HepG2 (cell line): ENCODE results near the gene HAGH. TPM values are rescaled to one million over a fixed set of nuclear protein-coding genes. Genes with fewer than 3 reads are reported as not detected.

Source experiments
- ATF6 ChIP-seq: sonication (generic); formaldehyde crosslinking; conservative IDR thresholded peaks from 2 replicates; pipeline ENCODE4 v1.4.0; 2020; ENCODE audit warnings: missing genetic modification reagents
- CREBL2 ChIP-seq: sonication (generic); formaldehyde crosslinking; IDR thresholded peaks from 2 replicates; pipeline ENCODE4 v1.8.1; 2023; ENCODE audit warnings: missing genetic modification reagents, mild to moderate bottlenecking, borderline replicate concordance
- EZH2 ChIP-seq: conservative IDR thresholded peaks from 2 replicates; pipeline ENCODE4 v1.6.1; 2012; ENCODE audit warnings: mild to moderate bottlenecking, low read depth, low read length, moderate library complexity
- FOSL2 ChIP-seq: sonication (generic); formaldehyde crosslinking; IDR thresholded peaks from 2 replicates; pipeline ENCODE4 v1.4.0; 2020; ENCODE audit warnings: missing genetic modification reagents
- ISX ChIP-seq: sonication (generic); formaldehyde crosslinking; conservative IDR thresholded peaks from 2 replicates; pipeline ENCODE4 v1.5.0; 2020; ENCODE audit warnings: missing genetic modification reagents
- MEIS1 ChIP-seq: sonication (generic); formaldehyde crosslinking; IDR thresholded peaks from 2 replicates; pipeline ENCODE4 v1.9.0; 2021; ENCODE audit warnings: mild to moderate bottlenecking, missing genetic modification reagents, moderate library complexity, borderline replicate concordance
- PRDM4 ChIP-seq: sonication (generic); formaldehyde crosslinking; IDR thresholded peaks from 2 replicates; pipeline ENCODE4 v1.9.0; 2021; ENCODE audit warnings: missing genetic modification reagents, borderline replicate concordance
- REXO4 ChIP-seq: sonication (generic); formaldehyde crosslinking; IDR thresholded peaks from 2 replicates; pipeline ENCODE4 v1.8.0; 2022; ENCODE audit warnings: missing genetic modification reagents, mild to moderate bottlenecking, borderline replicate concordance
- ZBTB21 ChIP-seq: sonication (generic); formaldehyde crosslinking; IDR thresholded peaks from 2 replicates; pipeline ENCODE4 v1.4.0; 2020; ENCODE audit warnings: missing genetic modification reagents
- ZNF30 ChIP-seq: sonication (generic); formaldehyde crosslinking; IDR thresholded peaks from 2 replicates; pipeline ENCODE4 v1.5.0; 2020; ENCODE audit warnings: mild to moderate bottlenecking, missing genetic modification reagents
- ZNF382 ChIP-seq: sonication (generic); formaldehyde crosslinking; IDR thresholded peaks from 2 replicates; pipeline ENCODE4 v1.5.0; 2020; ENCODE audit warnings: missing genetic modification reagents, mild to moderate bottlenecking, borderline replicate concordance
- ZNF543 ChIP-seq: sonication (generic); formaldehyde crosslinking; IDR thresholded peaks from 2 replicates; pipeline ENCODE4 v1.4.0; 2020; ENCODE audit warnings: mild to moderate bottlenecking, missing genetic modification reagents
- ZNF549 ChIP-seq: sonication (generic); formaldehyde crosslinking; IDR thresholded peaks from 2 replicates; pipeline ENCODE4 v1.5.0; 2020; ENCODE audit warnings: missing genetic modification reagents
- ZNF574 ChIP-seq: sonication (generic); formaldehyde crosslinking; IDR thresholded peaks from 2 replicates; pipeline ENCODE4 v1.4.0; 2020; ENCODE audit warnings: missing genetic modification reagents
- ZNF646 ChIP-seq: sonication (generic); formaldehyde crosslinking; IDR thresholded peaks from 2 replicates; pipeline ENCODE4 v1.9.0; 2021; ENCODE audit warnings: mild to moderate bottlenecking, missing genetic modification reagents
- polyA plus RNA-seq, 8 experiments: library from polyadenylated mRNA; depleted of rRNA in 3 of 8; stranded (reverse) in 7 of 8; unstranded in 1 of 8; fragments of >200 nt; fragmentation: Illumina TruSeq in 4 of 8; extraction: Trizol in 4 of 8; gene quantifications; 2 replicates each; pipeline versions ENCODE4 v1.2.1 to v1.2.3, GENCODE V29; 2011 to 2016; ENCODE audit warnings: low read depth in 4 of 8, missing spikeins in 1 of 8, mixed read lengths in 1 of 8; ENCODE audit not compliant: insufficient read depth in 1 of 8
- total RNA-seq, 5 experiments: library from RNA; depleted of rRNA; stranded (reverse); fragments of >200 nt; fragmentation: Illumina TruSeq; extraction: Trizol; gene quantifications; 2 replicates each; pipeline ENCODE4 v1.2.3, GENCODE V29; 2016; ENCODE audit warnings: low read depth in 1 of 5

Gene HAGH
- total and polyA plus RNA-seq, 2 of the 13 experiments (the other 11 are each of a cell fraction or from before 2014, with no cell fraction given): 70.4 to 95.4 TPM

GRCh38 chr16:1828645-1829410 lies 2.2 kb upstream of the HAGH start (continued):
- TF ChIP-seq MEIS1 (CRISPR knock-in tag) (no peak), ZNF382 (CRISPR knock-in tag) (no peak), ZNF549 (no peak), ZNF543 (CRISPR knock-in tag) (no peak), ISX (CRISPR knock-in tag) (no peak), CREBL2 (no peak), ATF6 (no peak), FOSL2 (peak; percentile 57), EZH2 (no peak), ZNF574 (CRISPR knock-in tag) (peak; percentile 45), PRDM4 (no peak), ZNF646 (CRISPR knock-in tag) (no peak), ZNF30 (no peak), REXO4 (CRISPR knock-in tag) (no peak), ZBTB21 (CRISPR knock-in tag) (no peak)
